Retinal pigment epithelial cell (primary cell): Measurements from ENCODE around the gene ANKRD13B.

Experiments used
- DNase-seq: peaks from one replicate; pipeline ENCODE4 v3.0.0-alpha.2; 2010; ENCODE audit warnings: low read depth
- H3K4me3 ChIP-seq: 2 replicates; pipeline ENCODE4 v1.5.1; 2011; ENCODE audit warnings: mild to moderate bottlenecking, low read length, control low read depth, moderate library complexity
- CTCF ChIP-seq: conservative IDR thresholded peaks from 2 replicates; pipeline ENCODE4 v1.5.1; 2011; ENCODE audit warnings: low read depth, low read length, control low read depth, inconsistent platforms

Gene ANKRD13B

GRCh38 chr17:29607557-29608195 is 14.7 kb downstream of the ANKRD13B start:
- no peak for TF ChIP-seq CTCF
- no peak for DNase-seq
- no peak overlapping the region for H3K4me3 ChIP-seq

- TF ChIP-seq CTCF: no peak
- no peak overlapping the region for H3K4me3 ChIP-seq
- DNase-seq: no peak
Observed at GRCh38 chr17:29608986-29609385, 16.1 kb downstream of the ANKRD13B start.

- DNase-seq: no peak
- no peak for TF ChIP-seq CTCF
- H3K4me3 ChIP-seq: no peak overlapping the region
Observed at GRCh38 chr17:29610395-29610794, 17.5 kb downstream of the ANKRD13B start.

GRCh38 chr17:29611351-29612093 is 18.6 kb downstream of the ANKRD13B start:
- no peak for TF ChIP-seq CTCF
- H3K4me3 ChIP-seq: no peak overlapping the region
- DNase-seq: no peak

- no peak overlapping the region for H3K4me3 ChIP-seq
- TF ChIP-seq CTCF: no peak
- no peak for DNase-seq
Observed at GRCh38 chr17:29612094-29612403, 19.1 kb downstream of the ANKRD13B start.

GRCh38 chr17:29612404-29613280 is 19.7 kb downstream of the ANKRD13B start:
- no peak for TF ChIP-seq CTCF
- no peak overlapping the region for H3K4me3 ChIP-seq
- DNase-seq: no peak
